SK-N-MC (cell line): Measurements from ENCODE around the gene CFAP107.

Source experiments
- EZH2 ChIP-seq: fragments of 200-600 bp; sonication (generic); IDR thresholded peaks from one replicate; pipeline ENCODE4 v1.6.1; 2017; ENCODE audit warnings: antibody characterized with exemption
- FOXP2 ChIP-seq: optimal IDR thresholded peaks from 2 replicates; pipeline ENCODE3; 2011; ENCODE audit warnings: mild to moderate bottlenecking, moderate library complexity; ENCODE audit not compliant: insufficient read depth; ENCODE audit errors: extremely low read length, control extremely low read depth
- POLR2AphosphoS5 ChIP-seq: IDR thresholded peaks from 2 replicates; pipeline ENCODE4 v1.6.1; 2012; ENCODE audit warnings: mild to moderate bottlenecking, low read depth, low read length, borderline replicate concordance

GRCh38 chr1:12811409-12811784 lies 65.4 kb downstream of the CFAP107 start:
- TF ChIP-seq POLR2AphosphoS5 (no peak), EZH2 (no peak), FOXP2 (no peak)
